ENCODE results near the gene RELN. TPM values are rescaled to one million over a fixed set of nuclear protein-coding genes. Genes with fewer than 3 reads are reported as not detected.

The RELN gene
- total RNA-seq, 6 donors from 2014 or later: 1.1 to 3.6 (median 2.6) TPM; not detected in 1

GRCh38 chr7:104032486-104032885 lies 43.0 kb upstream of the RELN start:
- DNase-seq (no peak), ATAC-seq (ENCODE audit: low FRiP score in 2 of 2) (no peak)
- Histone ChIP-seq H3K4me1 (no peaks in the 10 kb centered on the region), H3K27ac (no peak overlapping the region), H3K27me3 (no peaks in the 10 kb centered on the region), H3K9me3 (peaks cover 0 to 5% (median 2%) of the 10 kb centered on the region in 4 donors), H3K4me3 (no peak overlapping the region), H3K36me3 (no peaks in the 10 kb centered on the region)
- WGBS, 2 donors: 70 to 77% methylated on average over 5 of the region's 5 CpGs
- TF ChIP-seq POLR2AphosphoS5 (IDR thresholded peaks at IDR 0.05): no peak
- no peak for TF ChIP-seq EP300 (IDR thresholded peaks at IDR 0.05)

- DNase-seq: no peak
- H3K4me3 ChIP-seq: no peak overlapping the region
- TF ChIP-seq CTCF (IDR thresholded peaks at IDR 0.05) (no peak), EP300 (IDR thresholded peaks at IDR 0.05) (no peak), POLR2AphosphoS5 (IDR thresholded peaks at IDR 0.05) (no peak), POLR2A (IDR thresholded peaks at IDR 0.05) (no peak)
- no peaks in the 10 kb centered on the region for H3K36me3 ChIP-seq
- no peaks in the 10 kb centered on the region for H3K4me1 ChIP-seq
- no peak for ATAC-seq (ENCODE audit: low FRiP score in 2 of 2)
- peaks cover 0 to 4% (median 2%) of the 10 kb centered on the region in 4 donors for H3K9me3 ChIP-seq
- no peaks in the 10 kb centered on the region for H3K27me3 ChIP-seq
- WGBS, 2 donors: 62 to 63% methylated on average over 2 of the region's 2 CpGs
- no peak overlapping the region for H3K27ac ChIP-seq
These were observed 40.3 kb upstream of the RELN start for GRCh38 chr7:104029765-104030164.

- no peaks in the 10 kb centered on the region for H3K4me1 ChIP-seq
- H3K27ac ChIP-seq: no peak overlapping the region
- no peak overlapping the region for H3K4me3 ChIP-seq
- no peaks in the 10 kb centered on the region for H3K36me3 ChIP-seq
- DNase-seq: no peak
- TF ChIP-seq EP300 (IDR thresholded peaks at IDR 0.05) (no peak), CTCF (IDR thresholded peaks at IDR 0.05) (no peak), POLR2A (IDR thresholded peaks at IDR 0.05) (no peak), POLR2AphosphoS5 (IDR thresholded peaks at IDR 0.05) (no peak)
- 76 to 86% methylated on average over 2 of the region's 2 CpGs for WGBS, 2 donors
- no peaks in the 10 kb centered on the region for H3K27me3 ChIP-seq
- no peaks in the 10 kb centered on the region for H3K9me3 ChIP-seq
- no peak for ATAC-seq (ENCODE audit: low FRiP score in 2 of 2)
These were observed 35.2 kb upstream of the RELN start for GRCh38 chr7:104024632-104025031.

GRCh38 chr7:104023100-104023499 lies 33.6 kb upstream of the RELN start:
- Histone ChIP-seq H3K27ac (no peak overlapping the region), H3K4me3 (no peak overlapping the region), H3K9me3 (no peaks in the 10 kb centered on the region), H3K27me3 (no peaks in the 10 kb centered on the region), H3K36me3 (no peaks in the 10 kb centered on the region), H3K4me1 (no peaks in the 10 kb centered on the region)
- DNase-seq (peak in 1 of 2 donors; percentile 41), ATAC-seq (ENCODE audit: low FRiP score in 2 of 2) (no peak)
- no peak for TF ChIP-seq POLR2A (IDR thresholded peaks at IDR 0.05)
- TF ChIP-seq POLR2AphosphoS5 (IDR thresholded peaks at IDR 0.05): no peak
- TF ChIP-seq EP300 (IDR thresholded peaks at IDR 0.05): no peak
- no peak for TF ChIP-seq CTCF (IDR thresholded peaks at IDR 0.05)
- 95 to 100% methylated on average over 2 to 3 of the region's 3 CpGs for WGBS, 2 donors

GRCh38 chr7:104018425-104018824 lies 29.0 kb upstream of the RELN start:
- no peaks in the 10 kb centered on the region for H3K9me3 ChIP-seq
- H3K27me3 ChIP-seq: no peaks in the 10 kb centered on the region
- no peak for ATAC-seq (ENCODE audit: low FRiP score in 2 of 2)
- H3K27ac ChIP-seq: no peak overlapping the region
- H3K4me3 ChIP-seq: no peak overlapping the region
- no peak for DNase-seq
- no peak for TF ChIP-seq POLR2A (IDR thresholded peaks at IDR 0.05)
- no peak for TF ChIP-seq CTCF (IDR thresholded peaks at IDR 0.05)
- TF ChIP-seq POLR2AphosphoS5 (IDR thresholded peaks at IDR 0.05): no peak
- TF ChIP-seq EP300 (IDR thresholded peaks at IDR 0.05): no peak
- 77 to 88% methylated on average over 1 of the region's 1 CpG for WGBS, 2 donors
- H3K36me3 ChIP-seq: no peaks in the 10 kb centered on the region
- H3K4me1 ChIP-seq: no peaks in the 10 kb centered on the region
